Measurements from ENCODE around the gene FAM162A.

DNA sequence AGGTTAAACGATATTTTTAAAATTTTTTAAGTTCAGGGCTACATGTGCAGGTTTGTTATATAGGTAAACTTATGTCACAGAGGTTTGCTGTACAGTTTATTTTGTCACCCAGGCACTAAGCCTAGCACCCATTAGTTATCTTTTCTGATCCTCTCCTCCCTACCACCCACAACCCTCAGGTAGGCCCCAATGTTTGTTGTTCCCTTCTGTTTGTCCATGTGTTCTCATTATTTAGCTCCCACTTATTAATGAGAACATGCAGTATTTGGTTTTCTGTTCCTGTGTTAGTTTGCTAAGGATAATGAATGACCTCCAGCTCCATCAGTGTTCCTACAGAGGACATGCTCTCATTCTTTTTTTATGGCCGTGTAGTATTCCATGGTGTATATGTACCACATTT is 14.9 kb downstream of the FAM162A start:
- TF ChIP-seq CTCF (IDR thresholded peaks at IDR 0.05; ENCODE audit: insufficient read depth, low read depth, low read length) = no peak
- no peak for TF ChIP-seq EZH2 (IDR thresholded peaks at IDR 0.05; ENCODE audit: insufficient read depth, low read length)

Data from astrocyte (in vitro differentiated cells and primary cell).